Measurements from ENCODE around the gene CNBD2.
"Not testable (repeated sequence)": the region's sequence is repeated elsewhere in the genome, so short reads cannot be mapped to it uniquely, and the experiment has no call there.

DNA sequence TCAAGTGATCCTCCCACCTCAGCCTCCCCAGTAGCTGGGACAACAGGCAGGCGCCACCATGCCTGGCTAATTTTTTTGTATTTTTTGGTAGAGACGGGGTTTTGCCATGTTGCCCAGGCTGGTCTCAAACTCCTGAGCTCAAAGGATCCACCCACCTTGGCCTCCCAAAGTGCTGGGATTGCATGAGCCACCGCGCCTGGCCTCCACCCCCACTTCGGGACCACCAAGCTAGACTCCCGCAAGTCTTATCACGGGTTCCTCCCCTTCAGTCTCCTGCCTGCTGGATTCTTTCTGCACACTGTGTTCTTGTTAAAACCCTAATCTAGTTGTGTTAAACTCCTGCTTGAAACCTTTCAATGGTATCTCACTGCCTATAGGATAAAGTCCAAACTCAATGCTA lies 57.7 kb downstream of the CNBD2 start:
- not testable (repeated sequence) for TF ChIP-seq EZH2 (IDR thresholded peaks at IDR 0.05; ENCODE audit: insufficient read depth, poor library complexity, severe bottlenecking); EZH2phosphoT487 (IDR thresholded peaks at IDR 0.05; ENCODE audit: insufficient read depth, low read depth)

Data from GM23248 (cell line).